Progenitor cell of endocrine pancreas (in vitro differentiated cells): ENCODE data around the gene PTX3. TPM values are rescaled to one million over a fixed set of nuclear protein-coding genes. Genes with fewer than 3 reads are reported as not detected.

Experiments used
- DNase-seq: peaks from one replicate; pipeline ENCODE4 v3.0.0; 2021; ENCODE audit warnings: low spot score; ENCODE audit not compliant: unreplicated experiment
- H3K27ac Mint-ChIP-seq: 2 replicates; pipeline ENCODE4 v1.8.0; 2021; ENCODE audit warnings: mild to moderate bottlenecking, moderate library complexity, mixed read lengths
- H3K27me3 Mint-ChIP-seq: 2 replicates; pipeline ENCODE4 v1.8.0; 2021; ENCODE audit warnings: mixed read lengths
- H3K36me3 Mint-ChIP-seq: 2 replicates; pipeline ENCODE4 v1.8.0; 2022; ENCODE audit warnings: mixed read lengths; ENCODE audit not compliant: insufficient read depth
- H3K4me1 Mint-ChIP-seq: 2 replicates; pipeline ENCODE4 v1.8.0; 2021; ENCODE audit warnings: low read depth, mixed read lengths
- H3K4me3 Mint-ChIP-seq: 2 replicates; pipeline ENCODE4 v1.8.0; 2021; ENCODE audit warnings: low read depth, mild to moderate bottlenecking, moderate library complexity, mixed read lengths
- H3K9me3 Mint-ChIP-seq: 2 replicates; pipeline ENCODE4 v1.8.0; 2021; ENCODE audit warnings: low read depth, mixed read lengths
- total RNA-seq: library from RNA; stranded (reverse); gene quantifications from 2 replicates; pipeline ENCODE4 v1.2.1, GENCODE V29; 2021
- TF ChIP-seq, protein P1 (sequence below): fragments of 200-600 bp; sonication (generic); IDR thresholded peaks from one replicate; pipeline ENCODE4 v1.5.0; 2021; ENCODE audit warnings: antibody characterized with exemption, mild to moderate bottlenecking; ENCODE audit not compliant: unreplicated experiment

The PTX3 gene
- total RNA-seq, 1 donor from 2014 or later = 0.34 TPM

DNA sequence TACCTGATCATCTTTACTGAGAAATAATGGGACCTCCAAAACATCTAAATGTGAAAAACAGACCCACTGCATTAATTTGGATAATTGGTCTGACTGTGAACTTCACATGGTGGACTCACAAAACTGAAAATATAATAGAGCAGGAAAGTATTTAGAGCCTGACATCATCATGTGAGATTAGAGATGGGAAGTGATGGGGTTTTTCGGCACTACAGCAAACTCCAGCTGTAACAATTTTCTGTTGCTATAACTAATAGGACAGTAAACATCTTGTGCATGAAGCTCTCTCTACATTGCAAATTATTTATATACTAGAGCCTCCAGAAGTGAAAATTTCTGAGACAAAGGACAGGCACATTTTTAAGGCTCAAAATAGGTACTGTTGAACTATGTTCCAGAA, 34.4 kb downstream of the PTX3 start:
- no peaks in the 10 kb centered on the region for H3K9me3 Mint-ChIP-seq
- TF ChIP-seq, protein P1, sequence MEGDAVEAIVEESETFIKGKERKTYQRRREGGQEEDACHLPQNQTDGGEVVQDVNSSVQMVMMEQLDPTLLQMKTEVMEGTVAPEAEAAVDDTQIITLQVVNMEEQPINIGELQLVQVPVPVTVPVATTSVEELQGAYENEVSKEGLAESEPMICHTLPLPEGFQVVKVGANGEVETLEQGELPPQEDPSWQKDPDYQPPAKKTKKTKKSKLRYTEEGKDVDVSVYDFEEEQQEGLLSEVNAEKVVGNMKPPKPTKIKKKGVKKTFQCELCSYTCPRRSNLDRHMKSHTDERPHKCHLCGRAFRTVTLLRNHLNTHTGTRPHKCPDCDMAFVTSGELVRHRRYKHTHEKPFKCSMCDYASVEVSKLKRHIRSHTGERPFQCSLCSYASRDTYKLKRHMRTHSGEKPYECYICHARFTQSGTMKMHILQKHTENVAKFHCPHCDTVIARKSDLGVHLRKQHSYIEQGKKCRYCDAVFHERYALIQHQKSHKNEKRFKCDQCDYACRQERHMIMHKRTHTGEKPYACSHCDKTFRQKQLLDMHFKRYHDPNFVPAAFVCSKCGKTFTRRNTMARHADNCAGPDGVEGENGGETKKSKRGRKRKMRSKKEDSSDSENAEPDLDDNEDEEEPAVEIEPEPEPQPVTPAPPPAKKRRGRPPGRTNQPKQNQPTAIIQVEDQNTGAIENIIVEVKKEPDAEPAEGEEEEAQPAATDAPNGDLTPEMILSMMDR = no peak
- H3K4me1 Mint-ChIP-seq = peaks cover 4% of the 10 kb centered on the region
- H3K27me3 Mint-ChIP-seq = no peaks in the 10 kb centered on the region
- no peak overlapping the region for H3K27ac Mint-ChIP-seq
- no peak for DNase-seq
- no peaks in the 10 kb centered on the region for H3K36me3 Mint-ChIP-seq
- H3K4me3 Mint-ChIP-seq = no peak overlapping the region

DNA sequence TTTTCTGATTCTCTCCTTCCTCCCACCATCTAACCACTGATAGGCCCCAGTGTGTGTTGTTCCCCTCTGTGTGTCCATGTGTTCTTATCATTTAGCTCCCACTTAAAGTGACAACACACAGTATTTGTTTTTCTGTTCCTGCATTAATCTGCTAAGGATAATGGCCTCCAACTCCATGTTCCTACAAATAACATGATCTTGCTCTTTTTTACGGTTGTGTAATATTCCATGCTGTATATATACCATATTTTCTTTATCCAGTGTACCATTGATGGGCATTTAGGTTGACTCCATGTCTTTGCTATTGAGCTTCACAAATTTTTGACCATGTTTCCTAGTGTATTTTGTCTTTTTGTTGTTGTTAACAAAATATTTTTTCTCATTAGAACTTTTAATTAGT, 36.0 kb downstream of the PTX3 start:
- TF ChIP-seq, protein P1 = no peak
- Mint-ChIP-seq H3K4me3 (no peak overlapping the region), H3K27ac (no peak overlapping the region), H3K27me3 (no peaks in the 10 kb centered on the region), H3K36me3 (no peaks in the 10 kb centered on the region), H3K4me1 (peaks cover 5% of the 10 kb centered on the region), H3K9me3 (no peaks in the 10 kb centered on the region)
- no peak for DNase-seq

DNA sequence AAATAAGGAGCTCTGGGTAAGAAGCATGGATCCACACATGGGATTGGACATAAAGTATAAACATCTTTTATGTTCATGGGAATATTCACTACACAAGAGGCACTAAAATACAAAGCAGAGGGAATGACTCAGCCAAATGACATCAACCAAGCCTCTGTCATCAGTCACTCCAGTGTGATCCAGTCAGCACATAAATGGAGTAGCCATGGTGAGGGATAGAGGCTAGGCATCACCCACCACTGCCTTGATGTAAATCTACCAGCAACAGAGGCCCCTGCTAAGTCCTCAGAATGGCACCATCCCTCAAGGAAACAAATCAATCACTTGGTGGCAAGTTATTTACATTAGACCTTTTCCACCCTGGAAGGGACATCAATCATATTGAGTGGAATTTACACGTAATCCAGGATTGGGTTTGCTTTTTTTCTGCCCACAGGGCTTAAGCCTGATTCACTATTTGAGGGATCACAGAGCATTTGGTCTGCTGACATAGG, 39.3 kb downstream of the PTX3 start:
- Mint-ChIP-seq H3K4me1 (peaks cover 2% of the 10 kb centered on the region), H3K36me3 (no peaks in the 10 kb centered on the region), H3K27ac (no peak overlapping the region), H3K27me3 (no peaks in the 10 kb centered on the region), H3K9me3 (peaks cover 1% of the 10 kb centered on the region), H3K4me3 (no peak overlapping the region)
- DNase-seq = no peak
- TF ChIP-seq, protein P1 = no peak

DNA sequence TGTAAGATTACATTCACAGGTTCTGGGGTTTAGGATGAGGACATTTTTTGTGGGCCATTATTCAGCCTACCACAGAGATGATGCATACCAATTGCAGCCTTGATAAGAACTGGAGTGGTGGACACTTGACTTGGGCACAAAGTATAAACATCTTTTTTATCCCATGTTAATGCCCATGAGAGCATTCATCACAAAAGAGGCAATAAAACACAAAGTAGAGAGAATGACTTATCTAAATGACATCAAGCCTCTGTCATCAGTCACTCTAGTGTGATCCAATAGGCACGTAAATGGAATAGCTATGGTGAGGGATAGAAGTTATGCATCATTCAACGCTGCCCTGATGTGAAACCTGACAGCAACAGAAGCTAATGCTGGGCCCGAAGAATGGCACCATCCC, 40.8 kb downstream of the PTX3 start:
- no peaks in the 10 kb centered on the region for H3K36me3 Mint-ChIP-seq
- DNase-seq = no peak
- H3K9me3 Mint-ChIP-seq = peaks cover 4% of the 10 kb centered on the region
- TF ChIP-seq, protein P1 = no peak
- peaks cover 2% of the 10 kb centered on the region for H3K4me1 Mint-ChIP-seq
- H3K27me3 Mint-ChIP-seq = no peaks in the 10 kb centered on the region
- no peak overlapping the region for H3K27ac Mint-ChIP-seq
- H3K4me3 Mint-ChIP-seq = no peak overlapping the region

DNA sequence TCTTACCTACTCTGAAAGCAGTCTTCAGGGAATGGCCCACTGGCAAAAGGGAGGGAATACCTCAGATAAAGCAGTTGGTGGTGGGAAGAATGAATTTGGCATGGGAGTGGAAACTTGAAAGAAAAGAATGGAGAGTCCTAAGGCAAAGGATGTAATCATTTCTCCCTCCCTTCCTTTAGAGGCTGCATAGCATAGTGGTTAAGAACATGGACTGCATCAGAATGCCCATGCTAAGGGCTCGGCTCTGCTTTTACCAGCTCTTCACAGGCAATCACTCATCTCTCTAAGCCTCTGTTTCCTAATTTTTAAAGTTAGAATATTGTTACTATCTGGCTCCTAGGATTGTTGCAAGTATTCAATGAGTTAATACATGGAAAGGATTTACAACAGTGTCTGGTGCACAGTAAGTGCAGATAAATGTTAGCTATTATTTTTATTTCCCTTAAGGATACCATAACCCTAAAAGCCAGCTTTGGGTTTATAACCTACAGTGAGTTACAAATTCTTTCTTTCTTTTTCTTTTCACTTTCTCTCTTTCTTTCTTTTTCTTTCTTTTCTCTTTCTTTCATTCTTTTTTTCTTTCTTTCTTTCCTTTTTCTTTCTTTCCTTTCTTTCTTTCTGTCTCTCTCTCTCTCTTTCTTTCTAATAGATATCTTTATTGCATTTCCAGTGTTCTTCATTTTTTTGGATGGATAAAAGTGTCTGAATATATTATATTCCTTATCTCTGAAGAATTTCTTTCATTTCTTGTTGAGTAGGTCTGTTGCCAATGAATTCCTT, 43.0 kb downstream of the PTX3 start:
- TF ChIP-seq, protein P1 = no peak
- no peak for DNase-seq
- H3K36me3 Mint-ChIP-seq = no peaks in the 10 kb centered on the region
- no peaks in the 10 kb centered on the region for H3K27me3 Mint-ChIP-seq
- H3K9me3 Mint-ChIP-seq = peaks cover 7% of the 10 kb centered on the region
- H3K4me1 Mint-ChIP-seq = peaks cover 2% of the 10 kb centered on the region
- no peak overlapping the region for H3K27ac Mint-ChIP-seq
- no peak overlapping the region for H3K4me3 Mint-ChIP-seq
